Fibroblast of pulmonary artery (primary cell): ENCODE measurements around the gene MB.
A peak's percentile ranks its signal among the peaks of the same experiment; 100 is the strongest.

ENCODE experiments used
- DNase-seq: peaks from one replicate; pipeline ENCODE4 v3.0.0-alpha.2; 2010; ENCODE audit warnings: low read depth
- H3K4me3 ChIP-seq: replicated peaks from 2 replicates; pipeline ENCODE4 v1.5.1; 2011; ENCODE audit warnings: low read depth, mild to moderate bottlenecking, control low read depth, low read length, moderate library complexity
- CTCF ChIP-seq: IDR thresholded peaks from 2 replicates; pipeline ENCODE4 v1.5.1; 2011; ENCODE audit warnings: mild to moderate bottlenecking, control low read depth, low read length, inconsistent platforms; ENCODE audit errors: missing control alignments

MB gene

GRCh38 chr22:35657571-35658312 lies 40.6 kb upstream of the MB start:
- peak; percentile 39 for DNase-seq
- H3K4me3 ChIP-seq: no peak overlapping the region
- TF ChIP-seq CTCF: no peak

GRCh38 chr22:35656284-35656752 lies 39.2 kb upstream of the MB start:
- no peak overlapping the region for H3K4me3 ChIP-seq
- TF ChIP-seq CTCF: no peak
- no peak for DNase-seq

DNA sequence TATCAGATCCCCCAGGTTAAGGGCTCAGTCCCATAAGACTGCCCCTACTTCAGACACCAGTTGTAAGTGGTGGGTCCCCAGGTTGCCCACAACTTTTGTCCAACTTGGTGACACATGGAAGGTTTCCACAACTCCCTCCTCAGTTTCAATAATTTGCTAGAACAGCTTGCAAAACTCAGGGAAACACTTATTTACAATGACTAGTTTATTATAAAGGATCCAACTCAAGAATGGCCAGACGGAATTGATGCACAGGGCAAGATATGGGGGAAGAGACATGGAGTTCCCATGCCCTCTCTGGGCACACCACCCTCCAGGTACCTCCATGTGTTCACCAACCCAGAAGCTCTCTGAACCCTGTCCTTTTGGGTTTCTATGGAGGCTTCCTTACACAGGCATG lies 36.7 kb upstream of the MB start:
- TF ChIP-seq CTCF: no peak
- H3K4me3 ChIP-seq: no peak overlapping the region
- DNase-seq: no peak

- no peak overlapping the region for H3K4me3 ChIP-seq
- TF ChIP-seq CTCF: no peak
Measured at GRCh38 chr22:35651085-35651484, 34.0 kb upstream of the MB start.

DNA sequence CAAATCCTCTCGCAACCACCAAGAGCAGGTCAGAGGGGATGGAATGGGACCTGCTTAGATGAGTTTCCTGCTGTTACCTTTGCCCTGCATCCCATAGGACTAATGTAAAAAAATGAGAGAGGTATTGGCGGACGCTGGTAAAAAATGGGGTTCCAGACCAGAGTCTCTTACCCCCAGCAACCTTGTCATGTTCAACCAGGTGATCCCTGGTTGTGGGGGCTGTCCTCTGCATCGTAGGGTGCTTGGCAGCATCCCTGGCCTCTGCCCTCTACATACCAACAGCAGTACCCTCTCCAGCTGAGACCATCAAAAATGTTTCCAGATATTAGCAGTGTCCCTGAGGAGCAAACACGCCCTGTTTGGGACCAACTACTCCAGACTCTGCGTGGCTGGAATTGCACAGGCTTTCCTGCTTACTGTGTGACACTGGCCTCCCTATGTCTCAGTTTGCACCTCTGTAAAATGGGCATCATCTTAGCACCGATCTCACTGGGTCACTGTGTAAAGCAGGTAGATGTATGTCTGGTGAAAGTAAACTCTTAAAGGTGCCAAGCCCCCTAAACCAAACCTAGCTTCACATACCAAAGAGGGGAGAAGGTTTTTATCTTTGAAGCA lies 32.6 kb upstream of the MB start:
- H3K4me3 ChIP-seq: peak overlapping the region; percentile 69
- DNase-seq: no peak
- TF ChIP-seq CTCF: no peak

More at GRCh38 chr22:35651085-35651484, 34.0 kb upstream of the MB start:
- no peak for DNase-seq

GRCh38 chr22:35649026-35649553 lies 32.0 kb upstream of the MB start:
- no peak for TF ChIP-seq CTCF
- peak overlapping the region; percentile 69 for H3K4me3 ChIP-seq
- DNase-seq: no peak
